ENCODE data around the gene SLC35E1.

DNA sequence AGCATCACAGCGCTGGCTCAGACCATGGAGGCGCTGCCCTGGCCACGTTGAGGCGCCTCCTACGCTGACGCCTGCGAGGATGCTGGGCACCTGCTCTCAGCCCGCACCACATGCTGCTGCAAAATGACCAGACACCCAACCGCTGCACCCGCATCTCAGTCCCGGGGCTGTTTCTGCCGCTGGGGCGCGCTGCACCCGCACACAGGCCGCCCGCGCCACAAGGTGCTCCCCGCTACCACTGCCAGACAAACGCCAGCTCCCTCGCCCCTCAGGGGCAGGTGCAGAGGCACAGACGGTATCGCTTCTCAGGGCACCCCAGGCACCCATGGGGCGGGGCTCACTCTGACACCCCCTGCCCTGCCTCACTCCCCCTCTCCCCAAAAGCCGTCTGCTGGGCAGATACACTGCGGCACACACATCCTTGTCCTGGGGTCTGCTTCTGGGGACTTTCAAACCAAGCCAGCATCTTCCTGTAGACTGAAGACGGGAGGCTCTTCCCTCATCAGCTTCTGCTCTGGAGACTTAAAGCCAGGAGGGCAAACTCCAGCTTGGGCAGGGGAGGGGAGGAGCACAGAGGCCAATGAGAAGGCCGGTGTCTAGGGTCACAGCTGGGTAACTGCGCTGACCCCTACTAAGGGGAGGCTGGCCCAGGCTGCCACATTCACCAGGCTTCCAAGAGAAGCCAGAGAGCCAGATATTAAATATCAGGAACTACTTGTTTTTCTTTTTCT lies 46.3 kb downstream of the SLC35E1 start:
- TF ChIP-seq, protein P1, sequence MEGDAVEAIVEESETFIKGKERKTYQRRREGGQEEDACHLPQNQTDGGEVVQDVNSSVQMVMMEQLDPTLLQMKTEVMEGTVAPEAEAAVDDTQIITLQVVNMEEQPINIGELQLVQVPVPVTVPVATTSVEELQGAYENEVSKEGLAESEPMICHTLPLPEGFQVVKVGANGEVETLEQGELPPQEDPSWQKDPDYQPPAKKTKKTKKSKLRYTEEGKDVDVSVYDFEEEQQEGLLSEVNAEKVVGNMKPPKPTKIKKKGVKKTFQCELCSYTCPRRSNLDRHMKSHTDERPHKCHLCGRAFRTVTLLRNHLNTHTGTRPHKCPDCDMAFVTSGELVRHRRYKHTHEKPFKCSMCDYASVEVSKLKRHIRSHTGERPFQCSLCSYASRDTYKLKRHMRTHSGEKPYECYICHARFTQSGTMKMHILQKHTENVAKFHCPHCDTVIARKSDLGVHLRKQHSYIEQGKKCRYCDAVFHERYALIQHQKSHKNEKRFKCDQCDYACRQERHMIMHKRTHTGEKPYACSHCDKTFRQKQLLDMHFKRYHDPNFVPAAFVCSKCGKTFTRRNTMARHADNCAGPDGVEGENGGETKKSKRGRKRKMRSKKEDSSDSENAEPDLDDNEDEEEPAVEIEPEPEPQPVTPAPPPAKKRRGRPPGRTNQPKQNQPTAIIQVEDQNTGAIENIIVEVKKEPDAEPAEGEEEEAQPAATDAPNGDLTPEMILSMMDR (IDR thresholded peaks at IDR 0.05; ENCODE audit: insufficient read depth, low read length, poor library complexity, severe bottlenecking): no peak
- TF ChIP-seq EZH2phosphoT487 (conservative IDR thresholded peaks at IDR 0.05; ENCODE audit: low read length): no peak

Measured in SU-DHL-6 (cell line).